SH-SY5Y (cell line): ENCODE data around the gene BRCA1.

Experiments used
- GATA2 ChIP-seq: IDR thresholded peaks from 2 replicates; pipeline ENCODE4 v1.6.1; 2011; ENCODE audit warnings: mild to moderate bottlenecking, low read depth, low read length
- GATA3 ChIP-seq: IDR thresholded peaks from 2 replicates; pipeline ENCODE4 v1.6.1; 2011; ENCODE audit warnings: low read depth, mild to moderate bottlenecking, low read length, moderate library complexity

DNA sequence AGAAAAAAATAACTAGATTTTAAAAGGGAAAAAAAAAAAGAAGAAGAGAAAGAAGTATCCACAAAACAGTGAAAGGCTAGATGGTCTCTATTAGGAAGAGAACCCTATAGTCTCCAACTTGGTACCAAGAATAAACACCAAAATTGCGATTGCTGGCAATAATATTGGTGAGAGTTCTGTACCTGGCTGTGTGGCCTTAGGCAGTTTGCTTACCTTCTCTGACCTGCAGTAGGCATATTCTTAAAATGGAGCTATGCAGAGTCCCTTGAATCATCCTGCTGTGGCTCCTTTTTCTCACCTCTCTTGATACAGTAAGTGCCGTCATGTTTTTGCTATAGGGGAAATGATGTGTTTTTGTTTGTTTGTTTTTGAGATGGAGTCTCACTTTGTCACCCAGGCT is 35.1 kb downstream of the BRCA1 start:
- TF ChIP-seq GATA2, result no peak
- no peak for TF ChIP-seq GATA3
